ENCODE measurements around the gene PRMT1. TPM values are rescaled to one million over a fixed set of nuclear protein-coding genes. Genes with fewer than 3 reads are reported as not detected.

PRMT1 gene
- polyA plus RNA-seq, 1 of the 3 experiments (the other 2 are of a cell fraction), result 789 TPM

DNA sequence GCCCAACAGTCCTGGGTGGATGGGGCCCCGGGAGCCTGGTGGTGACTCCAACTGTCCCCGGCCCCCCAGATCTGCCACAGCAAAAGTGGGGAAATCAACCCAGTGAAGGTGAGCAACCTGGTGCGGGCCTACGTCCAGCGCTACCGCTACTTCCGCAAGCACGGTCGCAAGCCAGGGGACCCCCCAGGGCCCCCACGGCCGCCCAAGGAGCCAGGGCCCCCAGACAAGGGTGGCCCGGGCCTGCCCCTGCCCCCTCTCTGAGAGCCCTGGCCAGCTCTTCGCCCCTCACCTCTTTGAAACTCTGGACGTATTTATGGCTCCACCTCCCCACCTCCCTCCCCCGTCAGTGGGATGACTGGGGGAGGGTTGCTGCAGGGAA, 18.9 kb upstream of the PRMT1 start:
- CTCF ChIA-PET, result interaction anchor here (0.7 to 5.5 kb wide), 3 partner anchors 14 to 23 kb away, joined by 3 to 26 read pairs (median 5); no protein-coding TSS in a partner anchor
- H3K4me3 ChIP-seq (ENCODE audit: low read depth in 2 of 2, low read length in 1 of 2), result no peak overlapping the region
- WGBS (ENCODE audit: low lambda C conversion rate), result 94% methylated on average over 11 of the region's 15 CpGs
- POLR2A ChIA-PET, result interaction anchor here (0.9 to 1.6 kb wide), 2 partner anchors 10 to 16 kb away, joined by 3 to 8 read pairs; partner anchors contain the start of gene SCAF1
- H3K27me3 ChIP-seq (ENCODE audit: insufficient read depth), result no peaks in the 10 kb centered on the region
- no peak overlapping the region for H3K9ac ChIP-seq
- no peaks in the 10 kb centered on the region for H3K9me2 ChIP-seq
- H3K9me3 ChIP-seq, result no peaks in the 10 kb centered on the region
- H2AFZ ChIP-seq (ENCODE audit: low read depth), result no peak overlapping the region
- no peak for DNase-seq
- H3K79me2 ChIP-seq (ENCODE audit: insufficient read depth), result no peaks in the 10 kb centered on the region
- peaks cover 0 to under 1% of the 10 kb centered on the region in 2 experiments; a peak in 1 of 4 replicates for H3K4me1 ChIP-seq (ENCODE audit: control insufficient read depth in 1 of 2, insufficient read depth in 2 of 2, low read depth in 1 of 2, low read length in 1 of 2)
- no peak overlapping the region for H3K27ac ChIP-seq (ENCODE audit: low read depth in 2 of 2, low read length in 1 of 2)
- H3K4me2 ChIP-seq, result no peak overlapping the region
- TF ChIP-seq, protein P1, sequence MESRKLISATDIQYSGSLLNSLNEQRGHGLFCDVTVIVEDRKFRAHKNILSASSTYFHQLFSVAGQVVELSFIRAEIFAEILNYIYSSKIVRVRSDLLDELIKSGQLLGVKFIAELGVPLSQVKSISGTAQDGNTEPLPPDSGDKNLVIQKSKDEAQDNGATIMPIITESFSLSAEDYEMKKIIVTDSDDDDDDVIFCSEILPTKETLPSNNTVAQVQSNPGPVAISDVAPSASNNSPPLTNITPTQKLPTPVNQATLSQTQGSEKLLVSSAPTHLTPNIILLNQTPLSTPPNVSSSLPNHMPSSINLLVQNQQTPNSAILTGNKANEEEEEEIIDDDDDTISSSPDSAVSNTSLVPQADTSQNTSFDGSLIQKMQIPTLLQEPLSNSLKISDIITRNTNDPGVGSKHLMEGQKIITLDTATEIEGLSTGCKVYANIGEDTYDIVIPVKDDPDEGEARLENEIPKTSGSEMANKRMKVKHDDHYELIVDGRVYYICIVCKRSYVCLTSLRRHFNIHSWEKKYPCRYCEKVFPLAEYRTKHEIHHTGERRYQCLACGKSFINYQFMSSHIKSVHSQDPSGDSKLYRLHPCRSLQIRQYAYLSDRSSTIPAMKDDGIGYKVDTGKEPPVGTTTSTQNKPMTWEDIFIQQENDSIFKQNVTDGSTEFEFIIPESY (IDR thresholded peaks at IDR 0.05; ENCODE audit: borderline replicate concordance, low read depth), result no peak
- TF ChIP-seq EZH2phosphoT487 (IDR thresholded peaks at IDR 0.05; ENCODE audit: borderline replicate concordance, low read depth) (no peak), EP300 (IDR thresholded peaks at IDR 0.05; ENCODE audit: borderline replicate concordance in 1 of 2, low read depth in 1 of 2, low read length in 1 of 2) (no peak), POLR2AphosphoS5 (IDR thresholded peaks at IDR 0.05; ENCODE audit: low read depth, low read length) (no peak), FOXJ3 (CRISPR knock-in tag; IDR thresholded peaks at IDR 0.05) (no peak), RXRA (IDR thresholded peaks at IDR 0.05; ENCODE audit: borderline replicate concordance, low read depth) (no peak), FOXM1 (IDR thresholded peaks at IDR 0.05; ENCODE audit: low read depth) (no peak), GATA2 (CRISPR knock-in tag; IDR thresholded peaks at IDR 0.05) (no peak), RCOR1 (IDR thresholded peaks at IDR 0.05; ENCODE audit: low read length) (no peak), YY1 (IDR thresholded peaks at IDR 0.05; ENCODE audit: low read depth) (no peak)
- TF ChIP-seq, protein P2, sequence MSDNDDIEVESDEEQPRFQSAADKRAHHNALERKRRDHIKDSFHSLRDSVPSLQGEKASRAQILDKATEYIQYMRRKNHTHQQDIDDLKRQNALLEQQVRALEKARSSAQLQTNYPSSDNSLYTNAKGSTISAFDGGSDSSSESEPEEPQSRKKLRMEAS (IDR thresholded peaks at IDR 0.05; ENCODE audit: low read depth), result no peak
- TF ChIP-seq, protein P3, sequence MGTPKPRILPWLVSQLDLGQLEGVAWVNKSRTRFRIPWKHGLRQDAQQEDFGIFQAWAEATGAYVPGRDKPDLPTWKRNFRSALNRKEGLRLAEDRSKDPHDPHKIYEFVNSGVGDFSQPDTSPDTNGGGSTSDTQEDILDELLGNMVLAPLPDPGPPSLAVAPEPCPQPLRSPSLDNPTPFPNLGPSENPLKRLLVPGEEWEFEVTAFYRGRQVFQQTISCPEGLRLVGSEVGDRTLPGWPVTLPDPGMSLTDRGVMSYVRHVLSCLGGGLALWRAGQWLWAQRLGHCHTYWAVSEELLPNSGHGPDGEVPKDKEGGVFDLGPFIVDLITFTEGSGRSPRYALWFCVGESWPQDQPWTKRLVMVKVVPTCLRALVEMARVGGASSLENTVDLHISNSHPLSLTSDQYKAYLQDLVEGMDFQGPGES (IDR thresholded peaks at IDR 0.05; ENCODE audit: low read depth, low read length), result no peak
- TF ChIP-seq, protein P4, sequence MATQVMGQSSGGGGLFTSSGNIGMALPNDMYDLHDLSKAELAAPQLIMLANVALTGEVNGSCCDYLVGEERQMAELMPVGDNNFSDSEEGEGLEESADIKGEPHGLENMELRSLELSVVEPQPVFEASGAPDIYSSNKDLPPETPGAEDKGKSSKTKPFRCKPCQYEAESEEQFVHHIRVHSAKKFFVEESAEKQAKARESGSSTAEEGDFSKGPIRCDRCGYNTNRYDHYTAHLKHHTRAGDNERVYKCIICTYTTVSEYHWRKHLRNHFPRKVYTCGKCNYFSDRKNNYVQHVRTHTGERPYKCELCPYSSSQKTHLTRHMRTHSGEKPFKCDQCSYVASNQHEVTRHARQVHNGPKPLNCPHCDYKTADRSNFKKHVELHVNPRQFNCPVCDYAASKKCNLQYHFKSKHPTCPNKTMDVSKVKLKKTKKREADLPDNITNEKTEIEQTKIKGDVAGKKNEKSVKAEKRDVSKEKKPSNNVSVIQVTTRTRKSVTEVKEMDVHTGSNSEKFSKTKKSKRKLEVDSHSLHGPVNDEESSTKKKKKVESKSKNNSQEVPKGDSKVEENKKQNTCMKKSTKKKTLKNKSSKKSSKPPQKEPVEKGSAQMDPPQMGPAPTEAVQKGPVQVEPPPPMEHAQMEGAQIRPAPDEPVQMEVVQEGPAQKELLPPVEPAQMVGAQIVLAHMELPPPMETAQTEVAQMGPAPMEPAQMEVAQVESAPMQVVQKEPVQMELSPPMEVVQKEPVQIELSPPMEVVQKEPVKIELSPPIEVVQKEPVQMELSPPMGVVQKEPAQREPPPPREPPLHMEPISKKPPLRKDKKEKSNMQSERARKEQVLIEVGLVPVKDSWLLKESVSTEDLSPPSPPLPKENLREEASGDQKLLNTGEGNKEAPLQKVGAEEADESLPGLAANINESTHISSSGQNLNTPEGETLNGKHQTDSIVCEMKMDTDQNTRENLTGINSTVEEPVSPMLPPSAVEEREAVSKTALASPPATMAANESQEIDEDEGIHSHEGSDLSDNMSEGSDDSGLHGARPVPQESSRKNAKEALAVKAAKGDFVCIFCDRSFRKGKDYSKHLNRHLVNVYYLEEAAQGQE (IDR thresholded peaks at IDR 0.05; ENCODE audit: low read depth, low read length), result no peak
- TF ChIP-seq, protein P5, sequence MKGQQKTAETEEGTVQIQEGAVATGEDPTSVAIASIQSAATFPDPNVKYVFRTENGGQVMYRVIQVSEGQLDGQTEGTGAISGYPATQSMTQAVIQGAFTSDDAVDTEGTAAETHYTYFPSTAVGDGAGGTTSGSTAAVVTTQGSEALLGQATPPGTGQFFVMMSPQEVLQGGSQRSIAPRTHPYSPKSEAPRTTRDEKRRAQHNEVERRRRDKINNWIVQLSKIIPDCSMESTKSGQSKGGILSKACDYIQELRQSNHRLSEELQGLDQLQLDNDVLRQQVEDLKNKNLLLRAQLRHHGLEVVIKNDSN (IDR thresholded peaks at IDR 0.05; ENCODE audit: borderline replicate concordance, low read depth), result no peak
- peaks cover 10% of the 10 kb centered on the region for H3F3A ChIP-seq (replicated peaks; ENCODE audit: insufficient read depth)
- H4K20me1 ChIP-seq (ENCODE audit: insufficient read depth), result 0 out of 2 replicates have a peak, but pooled peaks cover 7% of the 10 kb centered on the region
- H3K36me3 ChIP-seq (replicated peaks in 1 of 2; ENCODE audit: control insufficient read depth in 1 of 2, insufficient read depth in 2 of 2, low read length in 1 of 2), result peaks cover 24 to 78% of the 10 kb centered on the region in 2 experiments

Data from SK-N-SH (cell line).